Natural killer cell (primary cell): ENCODE measurements around the gene EAF1. TPM values are rescaled to one million over a fixed set of nuclear protein-coding genes. Genes with fewer than 3 reads are reported as not detected.

Experiments used
- ATAC-seq, 3 donors: fragments of 150-1000 bp in 2 of 3; fragments of 200-7000 bp in 1 of 3; cut with Tn5 transposase; 1 replicate in 1 of 3; 2 replicates in 2 of 3; pipeline ENCODE4 v1.10.0; 2021; ENCODE audit warnings: mild to moderate bottlenecking in 2 of 3, moderate library complexity in 2 of 3
- DNase-seq, 2 donors: peaks; one replicate each; pipeline versions ENCODE4 v3.0.0 to v3.0.0-alpha.2; 2013 to 2021; ENCODE audit warnings: mixed read lengths in 1 of 2
- H3K27ac ChIP-seq: one replicate; pipeline ENCODE4 v1.5.1; 2013; ENCODE audit warnings: mild to moderate bottlenecking, low read length
- H3K27me3 ChIP-seq: one replicate; pipeline ENCODE4 v1.6.1; 2013; ENCODE audit warnings: low read length; ENCODE audit not compliant: control insufficient read depth, insufficient read depth
- H3K36me3 ChIP-seq: one replicate; pipeline ENCODE4 v1.6.1; 2013; ENCODE audit warnings: low read length; ENCODE audit not compliant: control insufficient read depth, insufficient read depth
- H3K4me1 ChIP-seq: one replicate; pipeline ENCODE4 v1.6.1; 2013; ENCODE audit warnings: low read length; ENCODE audit not compliant: control insufficient read depth, insufficient read depth
- H3K4me3 ChIP-seq: one replicate; pipeline ENCODE4 v1.5.1; 2013; ENCODE audit warnings: low read length
- H3K9me3 ChIP-seq: one replicate; pipeline ENCODE4 v1.6.1; 2013; ENCODE audit warnings: low read length; ENCODE audit not compliant: control insufficient read depth, insufficient read depth
- H3K27ac Mint-ChIP-seq, 2 donors: one replicate each; pipeline ENCODE4 v1.8.0; 2022; ENCODE audit warnings: mild to moderate bottlenecking in 2 of 2, mixed read lengths in 2 of 2, moderate library complexity in 1 of 2
- H3K27me3 Mint-ChIP-seq, 2 donors: one replicate each; pipeline ENCODE4 v1.8.0; 2022; ENCODE audit warnings: low read depth in 2 of 2, mixed read lengths in 2 of 2
- H3K36me3 Mint-ChIP-seq: one replicate; pipeline ENCODE4 v1.8.0; 2022; ENCODE audit warnings: mixed read lengths
- H3K4me1 Mint-ChIP-seq, 2 donors: one replicate each; pipeline ENCODE4 v1.8.0; 2022; ENCODE audit warnings: mixed read lengths in 2 of 2
- H3K4me3 Mint-ChIP-seq: one replicate; pipeline ENCODE4 v1.8.0; 2022; ENCODE audit warnings: mild to moderate bottlenecking, moderate library complexity, mixed read lengths
- H3K9me3 Mint-ChIP-seq, 2 donors: one replicate each; pipeline ENCODE4 v1.8.0; 2022; ENCODE audit warnings: mixed read lengths in 2 of 2
- CTCF ChIP-seq: fragments of 200-600 bp; IDR thresholded peaks from one replicate; pipeline ENCODE4 v1.8.0; 2022; ENCODE audit warnings: antibody characterized with exemption
- WGBS: methylation state at CpG from one replicate; pipeline ENCODE4 v1.1.7; 2013; ENCODE audit warnings: missing lambda C conversion rate; ENCODE audit not compliant: insufficient coverage; 5-methylcytosine and 5-hydroxymethylcytosine counted together
- intact Hi-C: fragments of 100-400 bp; cut with micrococcal nuclease; formaldehyde crosslinking; loops from one replicate; pipeline ENCODE4 v1.14.2; 2022
- total RNA-seq, 4 donors: library from RNA; stranded (reverse); fragments of 120-200 nt in 1 of 4; gene quantifications; one replicate each; pipeline versions ENCODE4 v1.2.3 to v1.2.4, GENCODE V29; 2013 to 2022

EAF1 gene
- total RNA-seq, 3 donors from 2014 or later (not counting 1 experiment from before 2014, with no cell fraction given) = 39.7 to 45.8 (median 41.5) TPM

DNA sequence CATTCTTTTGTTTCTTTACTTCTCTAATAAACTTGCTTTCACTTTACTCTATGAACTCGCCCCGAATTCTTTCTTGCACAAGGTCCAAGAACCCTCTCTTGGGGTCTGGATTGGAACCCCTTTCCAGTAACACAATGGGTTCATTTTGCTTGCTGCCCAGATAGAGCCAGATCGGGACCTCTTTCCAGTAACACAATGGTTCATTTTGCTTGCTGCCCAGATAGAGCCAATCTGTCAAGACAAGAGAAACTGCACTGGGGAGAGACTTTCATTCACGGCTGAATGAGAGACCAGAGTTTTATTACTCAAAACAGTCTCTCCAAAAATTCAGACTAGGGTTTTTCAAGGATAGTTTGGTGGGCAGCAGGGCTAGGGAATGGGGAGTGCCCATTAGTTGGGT, 25.5 kb upstream of the EAF1 start:
- no peak for TF ChIP-seq CTCF
- DNase-seq (no peak), ATAC-seq (no peak)
- Mint-ChIP-seq H3K4me3 (no peak overlapping the region), H3K27ac (no peak overlapping the region), H3K4me1 (peaks cover 14% of the 10 kb centered on the region in 2 donors), H3K27me3 (no peaks in the 10 kb centered on the region), H3K36me3 (no peaks in the 10 kb centered on the region), H3K9me3 (no peaks in the 10 kb centered on the region)
- Histone ChIP-seq H3K4me3 (no peak overlapping the region), H3K27ac (no peak overlapping the region), H3K9me3 (no peaks in the 10 kb centered on the region), H3K36me3 (no peaks in the 10 kb centered on the region), H3K27me3 (no peaks in the 10 kb centered on the region), H3K4me1 (peaks cover 18% of the 10 kb centered on the region)
- intact Hi-C loops = no loop called here
- WGBS = 93% methylated on average over 4 of the region's 4 CpGs

- no peak overlapping the region for H3K27ac ChIP-seq
- H3K27me3 ChIP-seq = no peaks in the 10 kb centered on the region
- no peak overlapping the region for H3K4me3 ChIP-seq
- H3K9me3 Mint-ChIP-seq = no peaks in the 10 kb centered on the region
- H3K27ac Mint-ChIP-seq = no peak overlapping the region
- H3K27me3 Mint-ChIP-seq = no peaks in the 10 kb centered on the region
- no peaks in the 10 kb centered on the region for H3K36me3 Mint-ChIP-seq
- no peak for DNase-seq
- no peaks in the 10 kb centered on the region for H3K36me3 ChIP-seq
- no peak for TF ChIP-seq CTCF
- WGBS = 90% methylated on average over 1 of the region's 3 CpGs
- peaks cover 14% of the 10 kb centered on the region in 2 donors for H3K4me1 Mint-ChIP-seq
- H3K4me3 Mint-ChIP-seq = no peak overlapping the region
- no peak for ATAC-seq
- intact Hi-C loops = no loop called here
- H3K9me3 ChIP-seq = no peaks in the 10 kb centered on the region
- peaks cover 15% of the 10 kb centered on the region for H3K4me1 ChIP-seq
Measured at GRCh38 chr3:15403495-15403894, 23.9 kb upstream of the EAF1 start.

GRCh38 chr3:15403965-15404364, 23.4 kb upstream of the EAF1 start:
- 96% methylated on average over 3 of the region's 3 CpGs for WGBS
- Mint-ChIP-seq H3K36me3 (no peaks in the 10 kb centered on the region), H3K4me1 (peaks cover 14% of the 10 kb centered on the region in 2 donors), H3K9me3 (no peaks in the 10 kb centered on the region), H3K4me3 (no peak overlapping the region), H3K27me3 (no peaks in the 10 kb centered on the region), H3K27ac (no peak overlapping the region)
- Histone ChIP-seq H3K4me1 (peaks cover 11% of the 10 kb centered on the region), H3K36me3 (no peaks in the 10 kb centered on the region), H3K27me3 (no peaks in the 10 kb centered on the region), H3K9me3 (no peaks in the 10 kb centered on the region), H3K4me3 (no peak overlapping the region), H3K27ac (no peak overlapping the region)
- intact Hi-C loops = no loop called here
- DNase-seq (no peak), ATAC-seq (no peak)
- TF ChIP-seq CTCF = no peak

- Mint-ChIP-seq H3K27ac (no peak overlapping the region), H3K27me3 (no peaks in the 10 kb centered on the region), H3K4me1 (peaks cover 6 to 7% of the 10 kb centered on the region in 2 donors), H3K4me3 (no peak overlapping the region), H3K9me3 (no peaks in the 10 kb centered on the region), H3K36me3 (no peaks in the 10 kb centered on the region)
- intact Hi-C loops = loop anchor here (1.0 to 5.0 kb wide), 4 partner anchors 136 to 297 kb away; no protein-coding TSS in a partner anchor
- Histone ChIP-seq H3K4me3 (no peak overlapping the region), H3K27me3 (no peaks in the 10 kb centered on the region), H3K9me3 (no peaks in the 10 kb centered on the region), H3K4me1 (peaks cover 5% of the 10 kb centered on the region), H3K36me3 (no peaks in the 10 kb centered on the region), H3K27ac (no peak overlapping the region)
- no peak for TF ChIP-seq CTCF
- WGBS = 60% methylated on average over 1 of the region's 1 CpG
- DNase-seq (no peak), ATAC-seq (no peak)
Measured at GRCh38 chr3:15404767-15405166, 22.6 kb upstream of the EAF1 start.
